ENCODE measurements around the gene XRCC3. TPM values are rescaled to one million over a fixed set of nuclear protein-coding genes. Genes with fewer than 3 reads are reported as not detected.

XRCC3 gene
- total and polyA plus RNA-seq, 2 experiments from 2014 or later = 4.0 to 20.3 TPM

GRCh38 chr14:103740991-103741689 lies 25.9 kb upstream of the XRCC3 start:
- 78 to 84% methylated on average over 14 of the region's 14 CpGs for WGBS, 2 experiments (ENCODE audit: low coverage in 1 of 2, low lambda C conversion rate in 2 of 2, missing lambda C conversion rate in 2 of 2)
- TF ChIP-seq EZH2phosphoT487 (IDR thresholded peaks at IDR 0.05; ENCODE audit: insufficient read depth, low read depth) = no peak
- no peak for TF ChIP-seq EZH2 (IDR thresholded peaks at IDR 0.05; ENCODE audit: insufficient read depth, poor library complexity, severe bottlenecking)
- Histone ChIP-seq H3K36me3 (ENCODE audit: low read depth) (no peaks in the 10 kb centered on the region), H3K27ac (no peak overlapping the region), H3K9ac (no peak overlapping the region), H3F3A (ENCODE audit: insufficient read depth) (no peaks in the 10 kb centered on the region), H3K4me1 (ENCODE audit: insufficient read depth) (no peaks in the 10 kb centered on the region), H3K4me2 (ENCODE audit: unreplicated experiment) (no peak overlapping the region), H3K79me2 (ENCODE audit: insufficient read depth) (no peaks in the 10 kb centered on the region), H2AFZ (no peak overlapping the region), H4K20me1 (ENCODE audit: insufficient read depth) (no peaks in the 10 kb centered on the region), H3K27me3 (replicated peaks; ENCODE audit: insufficient read depth) (no peaks in the 10 kb centered on the region), H3K9me3 (ENCODE audit: low read depth) (no peaks in the 10 kb centered on the region), H3K4me3 (no peak overlapping the region), H3K9me2 (ENCODE audit: insufficient read depth) (no peaks in the 10 kb centered on the region)
- DNase-seq = no peak
- in situ Hi-C loops (cut with MboI) = no loop called here

GRCh38 chr14:103739793-103740501 lies 24.7 kb upstream of the XRCC3 start:
- Histone ChIP-seq H3K36me3 (ENCODE audit: low read depth) (no peaks in the 10 kb centered on the region), H3K9ac (no peak overlapping the region), H3K79me2 (ENCODE audit: insufficient read depth) (no peaks in the 10 kb centered on the region), H4K20me1 (ENCODE audit: insufficient read depth) (no peaks in the 10 kb centered on the region), H3K27ac (no peak overlapping the region), H3K9me3 (ENCODE audit: low read depth) (no peaks in the 10 kb centered on the region), H3K9me2 (ENCODE audit: insufficient read depth) (no peaks in the 10 kb centered on the region), H3K27me3 (replicated peaks; ENCODE audit: insufficient read depth) (no peaks in the 10 kb centered on the region), H3K4me3 (no peak overlapping the region), H3K4me1 (ENCODE audit: insufficient read depth) (no peaks in the 10 kb centered on the region), H2AFZ (no peak overlapping the region), H3F3A (ENCODE audit: insufficient read depth) (no peaks in the 10 kb centered on the region), H3K4me2 (ENCODE audit: unreplicated experiment) (no peak overlapping the region)
- in situ Hi-C loops (cut with MboI) = no loop called here
- no peak for TF ChIP-seq EZH2 (IDR thresholded peaks at IDR 0.05; ENCODE audit: insufficient read depth, poor library complexity, severe bottlenecking)
- TF ChIP-seq EZH2phosphoT487 (IDR thresholded peaks at IDR 0.05; ENCODE audit: insufficient read depth, low read depth) = no peak
- WGBS, 2 experiments (ENCODE audit: low coverage in 1 of 2, low lambda C conversion rate in 2 of 2, missing lambda C conversion rate in 2 of 2) = 94 to 96% methylated on average over 30 of the region's 30 CpGs
- no peak for DNase-seq

GRCh38 chr14:103739466-103739792 lies 24.2 kb upstream of the XRCC3 start:
- DNase-seq = no peak
- H3K79me2 ChIP-seq (ENCODE audit: insufficient read depth) = no peaks in the 10 kb centered on the region
- H2AFZ ChIP-seq = no peak overlapping the region
- no peak overlapping the region for H3K4me3 ChIP-seq
- no peak for TF ChIP-seq EZH2phosphoT487 (IDR thresholded peaks at IDR 0.05; ENCODE audit: insufficient read depth, low read depth)
- no peak for TF ChIP-seq EZH2 (IDR thresholded peaks at IDR 0.05; ENCODE audit: insufficient read depth, poor library complexity, severe bottlenecking)
- 82 to 89% methylated on average over 6 of the region's 6 CpGs for WGBS, 2 experiments (ENCODE audit: low coverage in 1 of 2, low lambda C conversion rate in 2 of 2, missing lambda C conversion rate in 2 of 2)
- no peaks in the 10 kb centered on the region for H3K9me2 ChIP-seq (ENCODE audit: insufficient read depth)
- no peak overlapping the region for H3K4me2 ChIP-seq (ENCODE audit: unreplicated experiment)
- in situ Hi-C loops (cut with MboI) = no loop called here
- no peaks in the 10 kb centered on the region for H3K27me3 ChIP-seq (replicated peaks; ENCODE audit: insufficient read depth)
- no peak overlapping the region for H3K27ac ChIP-seq
- no peaks in the 10 kb centered on the region for H3K4me1 ChIP-seq (ENCODE audit: insufficient read depth)
- H3K9ac ChIP-seq = no peak overlapping the region
- no peaks in the 10 kb centered on the region for H3F3A ChIP-seq (ENCODE audit: insufficient read depth)
- H3K36me3 ChIP-seq (ENCODE audit: low read depth) = no peaks in the 10 kb centered on the region
- H3K9me3 ChIP-seq (ENCODE audit: low read depth) = no peaks in the 10 kb centered on the region
- no peaks in the 10 kb centered on the region for H4K20me1 ChIP-seq (ENCODE audit: insufficient read depth)

- in situ Hi-C loops (cut with MboI) = no loop called here
- Histone ChIP-seq H3K36me3 (ENCODE audit: low read depth) (no peaks in the 10 kb centered on the region), H3K9ac (no peak overlapping the region), H3K9me3 (ENCODE audit: low read depth) (no peaks in the 10 kb centered on the region), H3K4me2 (ENCODE audit: unreplicated experiment) (no peak overlapping the region), H4K20me1 (ENCODE audit: insufficient read depth) (no peaks in the 10 kb centered on the region), H3K9me2 (ENCODE audit: insufficient read depth) (no peaks in the 10 kb centered on the region), H3K4me1 (ENCODE audit: insufficient read depth) (no peaks in the 10 kb centered on the region), H2AFZ (no peak overlapping the region), H3K27ac (no peak overlapping the region), H3K27me3 (replicated peaks; ENCODE audit: insufficient read depth) (no peaks in the 10 kb centered on the region), H3K4me3 (no peak overlapping the region), H3K79me2 (ENCODE audit: insufficient read depth) (no peaks in the 10 kb centered on the region), H3F3A (ENCODE audit: insufficient read depth) (no peaks in the 10 kb centered on the region)
- no peak for DNase-seq
- TF ChIP-seq EZH2phosphoT487 (IDR thresholded peaks at IDR 0.05; ENCODE audit: insufficient read depth, low read depth) = no peak
- no peak for TF ChIP-seq EZH2 (IDR thresholded peaks at IDR 0.05; ENCODE audit: insufficient read depth, poor library complexity, severe bottlenecking)
- WGBS, 2 experiments (ENCODE audit: low coverage in 1 of 2, low lambda C conversion rate in 2 of 2, missing lambda C conversion rate in 2 of 2) = 82 to 83% methylated on average over 31 to 34 of the region's 34 CpGs
These were observed 23.6 kb upstream of the XRCC3 start for GRCh38 chr14:103738701-103739451.
